K562 (cell line): ENCODE results near the gene SLC25A4. TPM values are rescaled to one million over a fixed set of nuclear protein-coding genes. Genes with fewer than 3 reads are reported as not detected.
A peak's percentile ranks its signal among the peaks of the same experiment; 100 is the strongest.

ENCODE experiments used
- ATAC-seq: fragments of 200-7000 bp; cut with Tn5 transposase; 3 replicates; pipeline ENCODE4 v1.9.1; 2020; ENCODE audit warnings: moderate library complexity
- BruUV-seq: library from RNA; stranded (reverse); fragments of 400-500 nt; replicated peaks from 2 replicates; lab custom pipeline; 2021; lab: Mats Ljungman, UMichigan
- CTCF ChIA-PET: fragments of 300-600 bp; formaldehyde crosslinking; extraction: SDS; loops from one replicate; lab custom pipeline; 2021; ENCODE audit warnings: low intra/inter-chr PET ratio; lab: Yijun Ruan, JAX
- POLR2A ChIA-PET: fragments of 300-600, 350-650 bp; sonication (Branson Sonifier 250); formaldehyde crosslinking; extraction: SDS; loops from one replicate; lab custom pipeline; 2021; ENCODE audit warnings: antibody characterized with exemption, inconsistent platforms; lab: Yijun Ruan, JAX
- DNase-seq, 4 experiments: peaks; one replicate each; pipeline versions ENCODE4 v3.0.0 to v3.0.0-alpha.2; 2011 to 2018; ENCODE audit warnings: low spot score in 3 of 4, mixed read lengths in 3 of 4; ENCODE audit errors: extremely low read depth in 1 of 4
- FAIRE-seq: peaks from 2 replicates; lab custom pipeline; 2011; peaks lifted over from hg19 to GRCh38; lab: Jason Lieb, UNC
- H2AFZ ChIP-seq: 2 replicates; pipeline ENCODE4 v1.6.0; 2011; ENCODE audit warnings: low read depth, low read length, control low read depth, inconsistent platforms
- H3K27ac ChIP-seq: fragments of 200-600 bp; 3 replicates; pipeline ENCODE4 v1.8.0; 2011; ENCODE audit warnings: low read depth, mild to moderate bottlenecking, control low read depth, inconsistent platforms, low read length, moderate library complexity, mixed read lengths; ENCODE audit errors: extremely low read depth
- H3K27me3 ChIP-seq, 2 experiments: fragments of 300-600 bp in 1 of 2; 2 replicates in 1 of 2; 3 replicates in 1 of 2; pipeline versions ENCODE4 v1.6.0 to v1.8.0; 2011; ENCODE audit warnings: inconsistent platforms in 2 of 2, low read length in 2 of 2, mild to moderate bottlenecking in 1 of 2, mixed read lengths in 1 of 2, moderate library complexity in 1 of 2; ENCODE audit not compliant: control insufficient read depth in 2 of 2, insufficient read depth in 2 of 2
- H3K36me3 ChIP-seq: fragments of 300-600 bp; 3 replicates; pipeline ENCODE4 v1.8.0; 2011; ENCODE audit warnings: mild to moderate bottlenecking, low read length, inconsistent platforms; ENCODE audit not compliant: control insufficient read depth, insufficient read depth
- H3K4me1 ChIP-seq, 2 experiments: fragments of 200-600 bp in 1 of 2; replicated peaks in 1 of 2; 2 replicates in 1 of 2; 3 replicates in 1 of 2; pipeline versions ENCODE4 v1.5.1 to v1.8.0; 2011; ENCODE audit warnings: inconsistent platforms in 2 of 2, low read length in 2 of 2, mild to moderate bottlenecking in 1 of 2, mixed read lengths in 1 of 2, moderate library complexity in 1 of 2; ENCODE audit not compliant: control insufficient read depth in 2 of 2, insufficient read depth in 2 of 2
- H3K4me2 ChIP-seq: 2 replicates; pipeline ENCODE4 v1.6.1; 2011; ENCODE audit warnings: low read length, control low read depth, inconsistent platforms, mixed read lengths; ENCODE audit not compliant: insufficient read depth
- H3K4me3 ChIP-seq: fragments of 200-600 bp; sonication (generic), shearing (Covaris generic); 2 replicates; pipeline ENCODE4 v1.5.1; 2016; ENCODE audit warnings: control low read depth, inconsistent platforms
- H3K79me2 ChIP-seq: fragments of 200-600 bp; 3 replicates; pipeline ENCODE4 v1.8.0; 2011; ENCODE audit warnings: low read length, inconsistent platforms; ENCODE audit not compliant: control insufficient read depth, insufficient read depth
- H3K9ac ChIP-seq, 2 experiments: 2 replicates each; pipeline versions ENCODE4 v1.6.0 to v1.6.1; 2011; ENCODE audit warnings: low read depth in 2 of 2, low read length in 2 of 2, control low read depth in 1 of 2, inconsistent platforms in 1 of 2, mild to moderate bottlenecking in 1 of 2, mixed read lengths in 1 of 2; ENCODE audit not compliant: insufficient read depth in 1 of 2
- H3K9me1 ChIP-seq: one replicate; pipeline ENCODE4 v1.6.0; 2011; ENCODE audit warnings: inconsistent platforms, mild to moderate bottlenecking, low read length, moderate library complexity; ENCODE audit not compliant: control insufficient read depth, insufficient read depth
- H3K9me3 ChIP-seq: replicated peaks from 2 replicates; pipeline ENCODE4 v1.5.1; 2011; ENCODE audit warnings: low read depth, low read length, inconsistent platforms; ENCODE audit not compliant: control insufficient read depth, insufficient read depth
- H4K20me1 ChIP-seq: replicated peaks from 2 replicates; pipeline ENCODE4 v1.6.1; 2011; ENCODE audit warnings: low read length, inconsistent platforms, mixed read lengths; ENCODE audit not compliant: control insufficient read depth, insufficient read depth
- CEBPB ChIP-seq: fragments of 450-650 bp; IDR thresholded peaks from 2 replicates; pipeline ENCODE4 v1.6.1; 2016; ENCODE audit warnings: missing genetic modification characterization, missing compliant biosample characterization
- CHD1 ChIP-seq: fragments of 200-600 bp; sonication (generic); IDR thresholded peaks from one replicate; pipeline ENCODE4 v1.6.1; 2012; ENCODE audit warnings: mild to moderate bottlenecking, moderate library complexity, low read length, inconsistent platforms
- SUPT5H ChIP-seq: fragments of 450-650 bp; IDR thresholded peaks from 2 replicates; pipeline ENCODE4 v1.6.1; 2016
- ZNF134 ChIP-seq: fragments of 250-450 bp; sonication (Bioruptor Pico); conservative IDR thresholded peaks from 2 replicates; pipeline ENCODE4 v1.4.0; 2020
- ZNF263 ChIP-seq: sonication (generic); formaldehyde crosslinking; IDR thresholded peaks from 2 replicates; pipeline ENCODE4 v1.8.0; 2022; ENCODE audit warnings: mild to moderate bottlenecking, missing genetic modification reagents, borderline replicate concordance
- WGBS: fragments of 100-300 bp; shearing (Covaris generic); methylation state at CpG from one replicate; pipeline ENCODE4 v1.1.6; 2016; ENCODE audit warnings: low coverage, mixed read lengths; ENCODE audit not compliant: insufficient coverage; ENCODE audit errors: missing lambda C conversion rate; 5-methylcytosine and 5-hydroxymethylcytosine counted together
- in situ Hi-C: fragments of 300-500 bp; cut with MboI; formaldehyde crosslinking; loops from 4 replicates; pipeline ENCODE4 v1.15.0; 2018; ENCODE audit warnings: inconsistent platforms, mixed read lengths
- intact Hi-C: fragments of 100-400 bp; cut with micrococcal nuclease; formaldehyde crosslinking; loops from 2 replicates; pipeline ENCODE4 v1.14.2; 2022
- polyA plus RNA-seq, 8 experiments: library from polyadenylated mRNA; depleted of rRNA in 4 of 8; stranded (reverse) in 5 of 8; unstranded in 3 of 8; fragments of >200 nt; fragmentation: Nextera tagmentation in 2 of 8; fragmentation: Illumina TruSeq in 1 of 8; extraction: Ambion mirVana in 2 of 8; extraction: Trizol in 1 of 8; gene quantifications; 2 replicates each; pipeline versions ENCODE4 v1.2.1 to v1.2.3, GENCODE V29; 2011 to 2014; ENCODE audit warnings: inconsistent platforms in 1 of 8, missing spikeins in 1 of 8
- total RNA-seq, 7 experiments: library from RNA; depleted of rRNA in 6 of 7; stranded (reverse); fragments of >200 nt in 6 of 7; fragmentation: Illumina TruSeq in 2 of 7; extraction: Trizol in 2 of 7; gene quantifications; 2 replicates each; pipeline versions ENCODE4 v1.2.1 to v1.2.3, GENCODE V29; 2011 to 2021; ENCODE audit warnings: low replicate concordance in 1 of 7

Gene SLC25A4
- total and polyA plus RNA-seq, 9 of the 15 experiments (the other 6 are each of a cell fraction or from before 2014, with no cell fraction given), result 8.3 to 28.6 (median 19.5) TPM

GRCh38 chr4:185142564-185142911, 528 bp upstream of the SLC25A4 start (continued):
- 0 out of 2 replicates have a peak, but pooled peaks have one; percentile 1 for TF ChIP-seq ZNF263 (CRISPR knock-in tag)
- TF ChIP-seq SUPT5H, result no peak
- peak; percentile 78 for TF ChIP-seq CEBPB (tag)
- TF ChIP-seq, all 486 proteins: peak for 13

- POLR2A ChIA-PET, result interaction anchor here (0.5 to 1.3 kb wide), 10 partner anchors 9 to 490 kb away, joined by 3 to 4 read pairs (median 4); no protein-coding TSS in a partner anchor
- CTCF ChIA-PET, result no interaction called here
- peaks cover 26% of the 10 kb centered on the region; the same call in 2 of the 3 replicates for H3K36me3 ChIP-seq
- H3K27me3 ChIP-seq, result no peaks in the 10 kb centered on the region
- peaks cover 3 to 17% of the 10 kb centered on the region in 2 experiments; a peak in 4 of 5 replicates for H3K4me1 ChIP-seq
- no peak for TF ChIP-seq ZNF134 (CRISPR knock-in tag)
- peak; percentile 52 for TF ChIP-seq CHD1
- BruUV-seq, result no TSS peak
- peak overlapping the region; percentile 75 for H2AFZ ChIP-seq
- peak overlapping the region; percentile 83 for H3K4me2 ChIP-seq
- ATAC-seq, result peak; percentile 1; the same call in 1 of the 3 replicates
- FAIRE-seq, result peak; percentile 44
- peak overlapping the region; percentile 64 for H3K4me3 ChIP-seq
- peak overlapping the region; percentile 51 to 98 for H3K9ac ChIP-seq
- no peaks in the 10 kb centered on the region for H4K20me1 ChIP-seq
- in situ Hi-C loops (no loop called here), intact Hi-C loops (loop anchor here (5.0 kb wide), 1 partner anchor 164 kb away; no protein-coding TSS in a partner anchor)
- no peak overlapping the region for H3K27ac ChIP-seq
- DNase-seq, result peak in 1 of 4 experiments; percentile 19
- peaks cover 12% of the 10 kb centered on the region; the same call in 2 of the 3 replicates for H3K79me2 ChIP-seq
- H3K9me3 ChIP-seq, result no peaks in the 10 kb centered on the region
- no peaks in the 10 kb centered on the region for H3K9me1 ChIP-seq
- WGBS, result under 1% methylated on average over 18 of the region's 30 CpGs
Observed at GRCh38 chr4:185143601-185143969, 519 bp downstream of the SLC25A4 start.
